ENCODE results near the gene CHTF8.

DNA sequence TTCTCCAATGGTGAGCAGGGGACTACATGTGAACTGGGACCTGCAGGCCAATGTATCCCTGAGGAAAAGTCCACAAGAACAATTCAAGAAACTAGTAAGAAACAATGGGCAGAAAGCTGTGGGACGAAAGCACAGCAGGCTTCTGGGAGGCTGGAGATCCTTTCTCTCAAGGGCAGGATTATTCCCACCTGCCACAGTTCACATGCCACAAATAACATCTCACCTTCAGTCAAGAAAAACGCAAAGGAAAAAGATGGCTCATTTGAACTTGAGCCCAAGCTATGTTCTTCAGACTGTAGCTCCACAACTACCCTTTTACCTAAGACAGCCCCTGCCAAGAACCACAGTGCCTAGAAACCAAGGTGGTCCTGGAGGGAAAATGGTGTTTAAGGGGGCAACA, 13.9 kb downstream of the CHTF8 start:
- TF ChIP-seq, protein P1, sequence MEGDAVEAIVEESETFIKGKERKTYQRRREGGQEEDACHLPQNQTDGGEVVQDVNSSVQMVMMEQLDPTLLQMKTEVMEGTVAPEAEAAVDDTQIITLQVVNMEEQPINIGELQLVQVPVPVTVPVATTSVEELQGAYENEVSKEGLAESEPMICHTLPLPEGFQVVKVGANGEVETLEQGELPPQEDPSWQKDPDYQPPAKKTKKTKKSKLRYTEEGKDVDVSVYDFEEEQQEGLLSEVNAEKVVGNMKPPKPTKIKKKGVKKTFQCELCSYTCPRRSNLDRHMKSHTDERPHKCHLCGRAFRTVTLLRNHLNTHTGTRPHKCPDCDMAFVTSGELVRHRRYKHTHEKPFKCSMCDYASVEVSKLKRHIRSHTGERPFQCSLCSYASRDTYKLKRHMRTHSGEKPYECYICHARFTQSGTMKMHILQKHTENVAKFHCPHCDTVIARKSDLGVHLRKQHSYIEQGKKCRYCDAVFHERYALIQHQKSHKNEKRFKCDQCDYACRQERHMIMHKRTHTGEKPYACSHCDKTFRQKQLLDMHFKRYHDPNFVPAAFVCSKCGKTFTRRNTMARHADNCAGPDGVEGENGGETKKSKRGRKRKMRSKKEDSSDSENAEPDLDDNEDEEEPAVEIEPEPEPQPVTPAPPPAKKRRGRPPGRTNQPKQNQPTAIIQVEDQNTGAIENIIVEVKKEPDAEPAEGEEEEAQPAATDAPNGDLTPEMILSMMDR (IDR thresholded peaks at IDR 0.05), result no peak
- TF ChIP-seq EP300 (IDR thresholded peaks at IDR 0.05) (no peak), POLR2A (IDR thresholded peaks at IDR 0.05; ENCODE audit: low read depth) (no peak), POLR2AphosphoS5 (IDR thresholded peaks at IDR 0.05) (no peak)
